ENCODE results near the gene P4HB. TPM values are rescaled to one million over a fixed set of nuclear protein-coding genes. Genes with fewer than 3 reads are reported as not detected.

The P4HB gene
- total RNA-seq, 2 experiments from 2014 or later = 388 to 577 TPM

- H2AFZ ChIP-seq (ENCODE audit: low read length) = no peak overlapping the region
- H3K27ac ChIP-seq (ENCODE audit: low read depth, low read length, poor library complexity, severe bottlenecking) = no peak overlapping the region
- ChIA-PET CTCF (ENCODE audit: unreplicated experiment) (no interaction called here), POLR2A (no interaction called here)
- H3K4me1 ChIP-seq (ENCODE audit: insufficient read depth, low read length, poor library complexity, severe bottlenecking) = no peaks in the 10 kb centered on the region
- no TSS peak for BruUV-seq (replicated peaks)
- intact Hi-C loops (cut with micrococcal nuclease; ENCODE audit: unreplicated experiment) = no loop called here
- no peak overlapping the region for H3K4me2 ChIP-seq (ENCODE audit: low read length)
- no peaks in the 10 kb centered on the region; the same call in 1 of the 2 replicates for H3K79me2 ChIP-seq (ENCODE audit: insufficient read depth, low read depth, low read length)
- TF ChIP-seq EZH2phosphoT487 (IDR thresholded peaks at IDR 0.05; ENCODE audit: borderline replicate concordance, low read depth, low read length) = no peak
- no peak for TF ChIP-seq CTCF (conservative IDR thresholded peaks at IDR 0.05; ENCODE audit: low read length)
- H3K9me2 ChIP-seq (ENCODE audit: insufficient read depth, low read length) = no peaks in the 10 kb centered on the region
- no peak for DNase-seq (ENCODE audit: low spot score)
- H3K4me3 ChIP-seq (ENCODE audit: low read depth, low read length, poor library complexity, severe bottlenecking) = no peak overlapping the region
- H4K20me1 ChIP-seq (ENCODE audit: insufficient read depth, low read length) = no peaks in the 10 kb centered on the region
- H3K36me3 ChIP-seq (ENCODE audit: insufficient read depth, low read length) = peaks cover 52% of the 10 kb centered on the region
- H3K9me3 ChIP-seq (ENCODE audit: low read length) = no peaks in the 10 kb centered on the region
These were observed 40.0 kb upstream of the P4HB start for GRCh38 chr17:81900181-81900820.

GRCh38 chr17:81899514-81900166 is 39.3 kb upstream of the P4HB start:
- H3K4me1 ChIP-seq (ENCODE audit: insufficient read depth, low read length, poor library complexity, severe bottlenecking) = peaks cover 2% of the 10 kb centered on the region
- CTCF ChIA-PET (ENCODE audit: unreplicated experiment) = no interaction called here
- no peaks in the 10 kb centered on the region for H3K9me2 ChIP-seq (ENCODE audit: insufficient read depth, low read length)
- no peak for DNase-seq (ENCODE audit: low spot score)
- no peak for TF ChIP-seq CTCF (conservative IDR thresholded peaks at IDR 0.05; ENCODE audit: low read length)
- TF ChIP-seq EZH2phosphoT487 (IDR thresholded peaks at IDR 0.05; ENCODE audit: borderline replicate concordance, low read depth, low read length) = no peak
- no peaks in the 10 kb centered on the region for H3K9me3 ChIP-seq (ENCODE audit: low read length)
- no TSS peak for BruUV-seq (replicated peaks)
- H3K27ac ChIP-seq (ENCODE audit: low read depth, low read length, poor library complexity, severe bottlenecking) = no peak overlapping the region
- POLR2A ChIA-PET = no interaction called here
- intact Hi-C loops (cut with micrococcal nuclease; ENCODE audit: unreplicated experiment) = no loop called here
- H2AFZ ChIP-seq (ENCODE audit: low read length) = no peak overlapping the region
- no peak overlapping the region for H3K4me3 ChIP-seq (ENCODE audit: low read depth, low read length, poor library complexity, severe bottlenecking)
- H4K20me1 ChIP-seq (ENCODE audit: insufficient read depth, low read length) = no peaks in the 10 kb centered on the region
- no peak overlapping the region for H3K4me2 ChIP-seq (ENCODE audit: low read length)
- H3K79me2 ChIP-seq (ENCODE audit: insufficient read depth, low read depth, low read length) = peaks cover 1% of the 10 kb centered on the region; the same call in 1 of the 2 replicates
- H3K36me3 ChIP-seq (ENCODE audit: insufficient read depth, low read length) = peaks cover 56% of the 10 kb centered on the region

GRCh38 chr17:81898885-81899284 is 38.5 kb upstream of the P4HB start:
- H2AFZ ChIP-seq (ENCODE audit: low read length) = no peak overlapping the region
- no peak for TF ChIP-seq EZH2phosphoT487 (IDR thresholded peaks at IDR 0.05; ENCODE audit: borderline replicate concordance, low read depth, low read length)
- TF ChIP-seq CTCF (conservative IDR thresholded peaks at IDR 0.05; ENCODE audit: low read length) = no peak
- no TSS peak for BruUV-seq (replicated peaks)
- peaks cover 9% of the 10 kb centered on the region for H3K4me1 ChIP-seq (ENCODE audit: insufficient read depth, low read length, poor library complexity, severe bottlenecking)
- DNase-seq (ENCODE audit: low spot score) = no peak
- H3K79me2 ChIP-seq (ENCODE audit: insufficient read depth, low read depth, low read length) = peaks cover 9% of the 10 kb centered on the region; the same call in 1 of the 2 replicates
- H4K20me1 ChIP-seq (ENCODE audit: insufficient read depth, low read length) = no peaks in the 10 kb centered on the region
- H3K9me3 ChIP-seq (ENCODE audit: low read length) = no peaks in the 10 kb centered on the region
- intact Hi-C loops (cut with micrococcal nuclease; ENCODE audit: unreplicated experiment) = no loop called here
- no peak overlapping the region for H3K27ac ChIP-seq (ENCODE audit: low read depth, low read length, poor library complexity, severe bottlenecking)
- CTCF ChIA-PET (ENCODE audit: unreplicated experiment) = no interaction called here
- H3K4me3 ChIP-seq (ENCODE audit: low read depth, low read length, poor library complexity, severe bottlenecking) = no peak overlapping the region
- H3K4me2 ChIP-seq (ENCODE audit: low read length) = no peak overlapping the region
- H3K36me3 ChIP-seq (ENCODE audit: insufficient read depth, low read length) = peaks cover 61% of the 10 kb centered on the region
- H3K9me2 ChIP-seq (ENCODE audit: insufficient read depth, low read length) = no peaks in the 10 kb centered on the region
- POLR2A ChIA-PET = no interaction called here

Measured in OCI-LY7 (cell line).